K562 (cell line): ENCODE data around the gene AP2S1. TPM values are rescaled to one million over a fixed set of nuclear protein-coding genes. Genes with fewer than 3 reads are reported as not detected.

Experiments
- ADNP ChIP-seq: fragments of 200-800 bp; sonication (Bioruptor generic); IDR thresholded peaks from 2 replicates; pipeline ENCODE4 v1.6.1; 2016; ENCODE audit warnings: missing genetic modification characterization, missing compliant biosample characterization
- CCAR2 ChIP-seq: fragments of 200-400 bp; formaldehyde crosslinking; IDR thresholded peaks from 2 replicates; pipeline ENCODE4 v1.6.1; 2017; ENCODE audit warnings: mild to moderate bottlenecking, low read depth, low read length
- DDX20 ChIP-seq: fragments of 450-650 bp; IDR thresholded peaks from 2 replicates; pipeline ENCODE4 v1.6.1; 2016; ENCODE audit warnings: missing genetic modification characterization, low read depth, mild to moderate bottlenecking, missing compliant biosample characterization, moderate library complexity
- FOS ChIP-seq: IDR thresholded peaks from 3 replicates; pipeline ENCODE4 v1.6.1; 2011; ENCODE audit not compliant: insufficient read length; ENCODE audit errors: extremely low read depth
- NONO ChIP-seq, 2 experiments: fragments of 200-400 bp in 1 of 2; fragments of 450-650 bp in 1 of 2; formaldehyde crosslinking in 1 of 2; IDR thresholded peaks; 2 replicates each; pipeline ENCODE4 v1.6.1; 2017; ENCODE audit warnings: low read depth in 2 of 2, mild to moderate bottlenecking in 2 of 2, moderate library complexity in 2 of 2, low read length in 1 of 2
- RERE ChIP-seq: sonication (generic); formaldehyde crosslinking; IDR thresholded peaks from 2 replicates; pipeline ENCODE4 v1.8.0; 2023; ENCODE audit warnings: missing genetic modification reagents, mild to moderate bottlenecking, borderline replicate concordance
- SLC30A9 ChIP-seq: fragments of 250-450 bp; sonication (Bioruptor Pico); IDR thresholded peaks from 2 replicates; pipeline ENCODE4 v1.8.0; 2022; ENCODE audit warnings: mild to moderate bottlenecking, moderate library complexity
- SMAD3 ChIP-seq: fragments of 450-650 bp; formaldehyde crosslinking; conservative IDR thresholded peaks from 2 replicates; pipeline ENCODE4 v1.4.0; 2020; ENCODE audit warnings: mild to moderate bottlenecking
- SOX6 ChIP-seq: fragments of 450-650 bp; IDR thresholded peaks from 2 replicates; pipeline ENCODE4 v1.6.1; 2014; ENCODE audit warnings: mild to moderate bottlenecking
- TCF15 ChIP-seq: fragments of 250-450 bp; sonication (Bioruptor Pico); IDR thresholded peaks from 2 replicates; pipeline ENCODE4 v1.8.0; 2022; ENCODE audit warnings: moderate library complexity, mild to moderate bottlenecking, inconsistent platforms
- TEAD2 ChIP-seq: fragments of 450-650 bp; IDR thresholded peaks from 2 replicates; pipeline ENCODE4 v1.6.1; 2016; ENCODE audit warnings: missing genetic modification characterization, control low read depth, missing compliant biosample characterization
- ZFPM2 ChIP-seq: fragments of 250-450 bp; sonication (Bioruptor Pico); IDR thresholded peaks from 2 replicates; pipeline ENCODE4 v1.5.1; 2022; ENCODE audit warnings: mild to moderate bottlenecking
- ZNF197 ChIP-seq: fragments of 200-800 bp; sonication (Bioruptor generic); IDR thresholded peaks from 2 replicates; pipeline ENCODE4 v1.6.1; 2016; ENCODE audit warnings: low read depth, missing genetic modification characterization, missing compliant biosample characterization
- ZNF583 ChIP-seq: fragments of 250-450 bp; sonication (Bioruptor Pico); IDR thresholded peaks from 2 replicates; pipeline ENCODE4 v1.4.0; 2020
- polyA plus RNA-seq, 8 experiments: library from polyadenylated mRNA; depleted of rRNA in 4 of 8; stranded (reverse) in 5 of 8; unstranded in 3 of 8; fragments of >200 nt; fragmentation: Nextera tagmentation in 2 of 8; fragmentation: Illumina TruSeq in 1 of 8; extraction: Ambion mirVana in 2 of 8; extraction: Trizol in 1 of 8; gene quantifications; 2 replicates each; pipeline versions ENCODE4 v1.2.1 to v1.2.3, GENCODE V29; 2011 to 2014; ENCODE audit warnings: inconsistent platforms in 1 of 8, missing spikeins in 1 of 8
- total RNA-seq, 7 experiments: library from RNA; depleted of rRNA in 6 of 7; stranded (reverse); fragments of >200 nt in 6 of 7; fragmentation: Illumina TruSeq in 2 of 7; extraction: Trizol in 2 of 7; gene quantifications; 2 replicates each; pipeline versions ENCODE4 v1.2.1 to v1.2.3, GENCODE V29; 2011 to 2021; ENCODE audit warnings: low replicate concordance in 1 of 7
- TF ChIP-seq, protein P1 (sequence below): fragments of 250-450 bp; sonication (Bioruptor Pico); IDR thresholded peaks from 2 replicates; pipeline ENCODE4 v1.8.0; 2022; ENCODE audit warnings: inconsistent platforms
- TF ChIP-seq, protein P2 (sequence below): fragments of 450-650 bp; formaldehyde crosslinking; IDR thresholded peaks from 2 replicates; pipeline ENCODE4 v1.4.0; 2020; ENCODE audit warnings: mild to moderate bottlenecking

Gene AP2S1
- total and polyA plus RNA-seq, 9 of the 15 experiments (the other 6 are each of a cell fraction or from before 2014, with no cell fraction given): 32.4 to 294 (median 136) TPM

DNA sequence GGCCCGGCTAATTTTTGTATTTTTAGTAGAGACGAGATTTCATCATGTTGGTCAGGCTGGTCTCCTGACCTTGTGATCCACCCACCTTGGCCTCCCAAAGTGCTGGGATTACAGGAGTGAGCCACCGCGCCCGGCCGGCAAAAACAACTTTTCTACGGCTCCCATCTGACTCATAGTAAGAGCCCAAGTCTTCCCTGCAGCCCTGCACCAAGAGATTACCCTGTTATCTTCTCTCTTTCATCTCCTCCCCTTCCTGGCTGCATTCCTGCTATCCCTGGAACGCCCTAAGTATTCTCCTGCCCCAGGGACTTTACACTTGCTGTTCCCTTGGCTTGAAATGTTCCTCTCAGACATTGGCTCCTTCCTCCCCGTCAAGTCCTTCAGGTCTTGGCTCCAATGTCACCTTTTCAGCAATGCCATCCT is 6.6 kb downstream of the AP2S1 start (continued):
- TF ChIP-seq, protein P1, sequence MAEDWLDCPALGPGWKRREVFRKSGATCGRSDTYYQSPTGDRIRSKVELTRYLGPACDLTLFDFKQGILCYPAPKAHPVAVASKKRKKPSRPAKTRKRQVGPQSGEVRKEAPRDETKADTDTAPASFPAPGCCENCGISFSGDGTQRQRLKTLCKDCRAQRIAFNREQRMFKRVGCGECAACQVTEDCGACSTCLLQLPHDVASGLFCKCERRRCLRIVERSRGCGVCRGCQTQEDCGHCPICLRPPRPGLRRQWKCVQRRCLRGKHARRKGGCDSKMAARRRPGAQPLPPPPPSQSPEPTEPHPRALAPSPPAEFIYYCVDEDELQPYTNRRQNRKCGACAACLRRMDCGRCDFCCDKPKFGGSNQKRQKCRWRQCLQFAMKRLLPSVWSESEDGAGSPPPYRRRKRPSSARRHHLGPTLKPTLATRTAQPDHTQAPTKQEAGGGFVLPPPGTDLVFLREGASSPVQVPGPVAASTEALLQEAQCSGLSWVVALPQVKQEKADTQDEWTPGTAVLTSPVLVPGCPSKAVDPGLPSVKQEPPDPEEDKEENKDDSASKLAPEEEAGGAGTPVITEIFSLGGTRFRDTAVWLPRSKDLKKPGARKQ (CRISPR knock-in tag): no peak
- TF ChIP-seq SMAD3 (no peak), TEAD2 (peak; percentile 83), ZFPM2 (CRISPR knock-in tag) (no peak), CCAR2 (no peak), NONO (IDR thresholded peaks at IDR 0.05; ENCODE audit: low read depth in 2 of 2, low read length in 1 of 2) (no peak), SLC30A9 (no peak), ADNP (tag) (0 out of 2 replicates have a peak, but pooled peaks have one; percentile 8), DDX20 (tag) (no peak), ZNF583 (CRISPR knock-in tag) (no peak), RERE (no peak), FOS (no peak), SOX6 (peak; percentile 76; the same call in 1 of the 2 replicates), TCF15 (CRISPR knock-in tag) (0 out of 2 replicates have a peak, but pooled peaks have one; percentile 8), ZNF197 (CRISPR knock-in tag) (0 out of 2 replicates have a peak, but pooled peaks have one; percentile 59)
- TF ChIP-seq, protein P2, sequence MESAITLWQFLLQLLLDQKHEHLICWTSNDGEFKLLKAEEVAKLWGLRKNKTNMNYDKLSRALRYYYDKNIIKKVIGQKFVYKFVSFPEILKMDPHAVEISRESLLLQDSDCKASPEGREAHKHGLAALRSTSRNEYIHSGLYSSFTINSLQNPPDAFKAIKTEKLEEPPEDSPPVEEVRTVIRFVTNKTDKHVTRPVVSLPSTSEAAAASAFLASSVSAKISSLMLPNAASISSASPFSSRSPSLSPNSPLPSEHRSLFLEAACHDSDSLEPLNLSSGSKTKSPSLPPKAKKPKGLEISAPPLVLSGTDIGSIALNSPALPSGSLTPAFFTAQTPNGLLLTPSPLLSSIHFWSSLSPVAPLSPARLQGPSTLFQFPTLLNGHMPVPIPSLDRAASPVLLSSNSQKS (CRISPR knock-in tag): no peak
